ENCODE data around the gene PDPK1. TPM values are rescaled to one million over a fixed set of nuclear protein-coding genes. Genes with fewer than 3 reads are reported as not detected.

Gene PDPK1
- 22.4 and 22.6 TPM in 2 replicates for total RNA-seq
- 28.1 TPM for polyA plus RNA-seq (2012)

DNA sequence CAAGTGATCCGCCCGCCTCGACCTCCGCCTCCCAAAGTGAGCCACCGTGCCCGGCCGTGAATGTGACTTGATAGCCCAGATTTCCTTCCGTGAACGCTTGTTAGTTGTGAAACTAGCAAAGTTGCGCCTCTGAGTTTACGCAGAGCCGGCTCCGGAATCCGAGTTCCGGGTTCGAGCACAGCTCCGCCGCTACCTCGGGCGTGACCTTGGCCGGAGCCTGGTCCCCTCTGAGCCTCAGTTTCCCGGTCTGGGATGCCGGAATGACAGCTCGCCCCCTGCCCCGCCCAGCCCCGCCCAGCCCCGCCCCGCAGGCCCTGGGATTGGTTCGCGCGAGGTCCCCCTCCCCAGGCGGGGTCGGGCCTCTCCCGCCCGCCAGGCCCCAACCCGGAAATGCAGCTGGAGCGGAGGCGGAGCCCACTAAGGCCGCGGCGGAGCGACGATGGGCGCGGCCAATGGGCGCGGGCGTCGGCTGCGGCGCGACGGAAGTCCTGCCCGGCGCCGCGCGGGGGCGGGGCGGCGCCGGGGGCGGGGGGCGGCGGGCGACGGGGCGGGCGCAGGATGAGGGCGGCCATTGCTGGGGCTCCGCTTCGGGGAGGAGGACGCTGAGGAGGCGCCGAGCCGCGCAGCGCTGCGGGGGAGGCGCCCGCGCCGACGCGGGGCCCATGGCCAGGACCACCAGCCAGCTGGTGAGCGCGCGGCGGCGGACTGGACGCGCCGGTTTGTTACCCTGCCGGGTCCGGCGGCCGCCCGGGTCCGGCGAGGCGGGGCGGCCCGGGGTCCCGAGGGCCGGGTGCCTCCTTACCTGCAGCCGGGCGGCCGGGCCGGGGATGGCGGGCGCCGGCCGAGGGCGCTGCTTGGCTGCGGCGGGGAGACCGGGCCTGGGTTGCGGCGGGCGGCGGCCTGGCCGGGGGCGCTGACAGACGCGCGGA lies at the start of gene PDPK1:
TSS of gene PDPK1 (plus strand) at position 571 of the 929 bp plus-strand sequence. CDS start at position 663, 92 bp downstream.
- DNase-seq (ENCODE audit: low read depth) = peak; percentile 95

DNA sequence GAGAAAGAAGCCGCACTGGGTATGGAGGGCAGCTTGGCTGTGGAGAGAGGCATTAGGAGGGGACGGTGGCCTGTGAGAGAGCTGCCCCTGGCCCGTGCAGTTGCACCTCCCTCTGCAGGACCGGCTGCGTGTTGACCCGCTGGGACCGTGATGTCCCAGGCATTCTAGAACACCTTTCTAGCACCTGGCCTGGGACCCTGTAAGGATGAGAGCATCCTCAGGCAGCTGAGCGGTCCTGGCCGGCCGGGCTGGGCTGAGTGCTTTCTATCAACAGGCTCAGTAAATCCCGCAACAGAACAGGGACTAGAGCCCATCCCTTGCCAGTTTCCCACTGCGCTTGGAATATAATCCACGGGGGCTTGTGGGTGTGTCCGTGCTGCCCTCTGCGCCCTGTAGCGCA lies 48.2 kb upstream of the PDPK1 start:
- DNase-seq (ENCODE audit: low read depth) = no peak

DNA sequence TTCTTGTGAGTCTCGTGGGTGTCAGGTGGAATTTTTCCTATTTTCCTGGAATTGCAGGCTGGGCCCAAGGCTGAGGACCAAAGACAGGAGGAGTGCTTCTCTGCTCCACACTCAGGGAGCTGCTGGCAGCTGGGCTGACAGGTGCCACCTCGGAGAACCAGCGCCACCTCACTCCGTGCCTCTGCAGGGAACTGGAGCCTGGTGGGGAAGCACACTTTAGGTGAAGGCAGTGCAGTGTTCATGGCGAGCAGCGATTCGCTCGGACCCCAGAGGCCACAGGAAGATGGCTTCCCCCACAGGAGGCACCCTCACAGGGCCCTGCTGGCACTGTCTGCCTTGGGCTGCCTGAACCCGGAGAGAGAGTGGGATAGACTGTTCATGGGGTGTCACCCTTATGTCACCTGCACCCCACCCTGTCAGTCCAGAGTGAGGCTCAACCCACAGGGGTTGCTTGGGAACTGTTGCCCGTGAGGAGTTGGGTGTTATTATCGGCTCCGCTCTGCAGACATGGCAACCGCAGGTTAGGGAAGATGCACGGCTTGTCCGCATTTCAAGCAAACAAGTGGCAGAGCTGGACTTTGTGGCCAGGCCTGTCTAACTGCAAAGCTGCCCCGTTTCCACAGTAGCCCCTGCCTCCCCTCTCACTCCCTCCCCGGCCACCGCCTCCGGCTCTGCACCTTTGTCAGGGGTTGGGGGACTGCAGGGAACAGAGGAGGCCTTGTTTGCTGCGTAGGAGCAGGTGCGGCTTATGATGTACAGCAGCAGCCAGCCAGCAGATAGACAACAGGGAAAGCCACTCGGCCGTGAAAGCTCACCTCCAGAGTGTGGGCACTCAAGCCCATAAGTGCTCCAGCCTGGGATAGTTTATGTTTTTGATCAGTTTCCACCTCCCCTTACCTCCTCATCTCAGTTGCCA lies 47.4 kb upstream of the PDPK1 start:
- DNase-seq (ENCODE audit: low read depth) = no peak

DNA sequence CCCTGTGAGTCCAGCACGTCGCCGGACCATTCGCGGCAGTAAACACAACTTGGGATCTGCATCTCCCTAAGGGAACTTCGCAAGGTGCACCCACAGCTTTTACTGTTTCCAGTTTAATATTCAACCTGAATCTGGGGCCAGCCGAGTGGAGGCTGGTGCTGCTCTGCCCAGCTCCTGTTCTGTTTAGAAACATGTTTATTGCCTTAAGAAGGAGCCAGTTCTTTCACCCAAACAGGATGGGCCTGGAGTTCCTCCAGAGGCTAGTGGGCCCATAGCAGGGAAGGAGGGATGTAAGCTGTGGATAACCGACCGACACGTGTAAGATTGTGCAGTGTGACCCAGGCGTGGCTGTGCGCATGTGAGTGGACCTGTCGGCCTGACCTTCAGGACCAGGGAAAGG lies 45.5 kb upstream of the PDPK1 start:
- no peak for DNase-seq (ENCODE audit: low read depth)

DNA sequence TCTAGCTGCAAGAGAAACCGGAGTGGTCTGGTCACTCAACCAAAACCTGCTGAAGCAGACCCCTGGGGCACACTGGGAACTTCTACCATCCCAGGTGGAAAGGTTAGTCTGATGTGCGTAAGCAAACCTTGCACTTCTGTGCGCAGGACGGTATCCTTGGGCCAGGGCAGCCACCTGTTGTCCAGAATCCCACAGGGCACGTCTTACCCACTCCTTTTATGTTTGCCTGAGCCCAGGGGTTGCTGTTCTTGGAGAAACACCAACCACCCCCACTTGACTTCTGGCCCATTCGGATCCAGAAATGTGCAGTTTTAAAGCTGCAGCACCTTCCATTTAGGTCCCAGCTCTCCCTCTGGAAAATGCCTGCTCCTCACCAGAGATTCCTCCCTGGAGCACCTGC lies 44.2 kb upstream of the PDPK1 start:
- no peak for DNase-seq (ENCODE audit: low read depth)

DNA sequence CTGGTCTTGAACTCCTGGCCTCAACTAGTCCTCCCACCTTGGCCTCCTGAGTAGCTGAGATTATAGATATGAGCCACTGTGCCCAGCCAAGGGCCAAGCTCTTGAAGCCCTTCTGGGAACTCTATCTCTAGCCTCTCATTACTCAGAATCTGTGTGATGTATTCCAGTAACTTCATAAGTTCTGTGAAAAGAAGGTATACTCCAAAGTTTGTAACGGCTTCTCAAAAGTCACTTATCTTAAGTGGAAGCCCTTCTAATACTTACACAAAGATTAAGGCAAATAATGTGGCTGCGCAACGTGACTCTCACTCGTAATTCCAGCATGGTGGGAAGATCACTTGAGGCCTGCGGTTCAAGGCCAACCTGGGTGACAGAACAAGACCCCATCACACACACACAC lies 43.2 kb upstream of the PDPK1 start:
- no peak for DNase-seq (ENCODE audit: low read depth)

DNA sequence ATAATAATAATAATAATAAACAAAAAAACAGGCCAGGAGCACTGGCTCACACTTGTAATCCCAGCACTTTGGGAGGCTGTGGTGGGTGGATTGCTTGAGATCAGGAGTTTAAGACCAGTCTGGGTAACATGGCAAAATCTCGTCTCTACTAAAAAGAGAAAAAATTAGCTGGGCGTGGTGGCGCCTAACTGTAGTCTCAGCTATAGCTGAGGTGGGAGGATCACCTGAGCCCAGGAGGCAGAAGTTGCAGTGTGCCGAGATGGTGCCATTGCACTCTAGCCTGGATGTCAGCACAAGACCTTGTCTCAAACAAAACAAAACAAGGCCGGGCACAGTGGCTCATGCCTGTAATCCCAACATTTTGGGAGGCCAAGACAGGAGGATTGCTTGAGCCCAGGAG lies 42.8 kb upstream of the PDPK1 start:
- no peak for DNase-seq (ENCODE audit: low read depth)

DNA sequence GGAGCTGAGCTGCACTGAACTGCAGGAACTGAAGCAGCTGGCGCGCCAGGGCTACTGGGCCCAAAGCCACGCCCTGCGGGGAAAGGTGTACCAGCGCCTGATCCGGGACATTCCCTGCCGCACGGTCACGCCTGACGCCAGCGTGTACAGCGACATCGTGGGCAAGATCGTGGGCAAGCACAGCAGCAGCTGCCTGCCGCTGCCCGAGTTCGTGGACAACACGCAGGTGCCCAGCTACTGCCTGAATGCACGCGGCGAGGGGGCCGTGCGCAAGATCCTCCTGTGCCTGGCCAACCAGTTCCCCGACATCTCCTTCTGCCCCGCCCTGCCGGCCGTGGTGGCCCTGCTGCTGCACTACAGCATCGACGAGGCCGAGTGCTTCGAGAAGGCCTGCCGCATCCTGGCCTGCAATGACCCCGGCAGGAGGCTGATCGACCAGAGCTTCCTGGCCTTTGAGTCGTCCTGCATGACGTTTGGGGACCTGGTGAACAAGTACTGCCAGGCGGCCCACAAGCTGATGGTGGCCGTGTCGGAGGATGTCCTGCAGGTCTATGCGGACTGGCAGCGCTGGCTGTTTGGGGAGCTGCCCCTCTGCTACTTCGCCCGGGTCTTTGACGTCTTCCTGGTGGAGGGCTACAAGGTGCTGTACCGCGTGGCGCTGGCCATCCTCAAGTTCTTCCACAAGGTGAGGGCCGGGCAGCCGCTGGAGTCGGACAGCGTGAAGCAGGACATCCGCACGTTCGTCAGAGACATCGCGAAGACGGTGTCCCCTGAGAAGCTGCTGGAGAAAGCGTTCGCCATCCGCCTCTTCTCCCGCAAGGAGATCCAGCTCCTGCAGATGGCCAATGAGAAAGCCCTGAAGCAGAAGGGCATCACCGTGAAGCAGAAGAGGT lies 41.4 kb upstream of the PDPK1 start:
- DNase-seq (ENCODE audit: low read depth) = no peak

DNA sequence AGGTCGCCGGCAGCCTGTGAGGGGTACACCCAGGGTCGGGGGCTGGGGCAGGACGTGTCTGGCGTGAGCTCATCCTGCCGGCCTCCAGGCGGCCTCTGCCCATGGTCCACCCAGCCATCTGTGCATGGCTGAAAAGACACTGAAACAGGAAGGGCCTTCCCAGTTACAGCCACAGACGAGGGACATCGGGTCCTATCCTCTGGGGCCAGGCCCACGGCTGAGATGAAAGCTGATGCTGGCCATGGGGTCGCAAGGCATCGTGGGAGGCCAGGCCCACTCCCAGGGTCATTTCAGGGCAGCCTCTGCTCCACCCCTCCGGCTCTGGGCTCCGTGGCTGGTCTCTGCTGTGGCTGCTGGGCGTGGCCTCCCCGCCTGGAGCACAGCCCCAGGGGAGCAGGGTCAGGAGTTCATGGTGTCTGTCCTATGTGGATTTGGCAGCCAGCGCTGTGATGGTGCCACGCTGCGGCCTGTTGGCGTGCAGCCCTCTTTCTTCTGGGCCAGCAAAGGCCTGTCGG lies 40.6 kb upstream of the PDPK1 start:
- DNase-seq (ENCODE audit: low read depth) = peak; percentile 86

DNA sequence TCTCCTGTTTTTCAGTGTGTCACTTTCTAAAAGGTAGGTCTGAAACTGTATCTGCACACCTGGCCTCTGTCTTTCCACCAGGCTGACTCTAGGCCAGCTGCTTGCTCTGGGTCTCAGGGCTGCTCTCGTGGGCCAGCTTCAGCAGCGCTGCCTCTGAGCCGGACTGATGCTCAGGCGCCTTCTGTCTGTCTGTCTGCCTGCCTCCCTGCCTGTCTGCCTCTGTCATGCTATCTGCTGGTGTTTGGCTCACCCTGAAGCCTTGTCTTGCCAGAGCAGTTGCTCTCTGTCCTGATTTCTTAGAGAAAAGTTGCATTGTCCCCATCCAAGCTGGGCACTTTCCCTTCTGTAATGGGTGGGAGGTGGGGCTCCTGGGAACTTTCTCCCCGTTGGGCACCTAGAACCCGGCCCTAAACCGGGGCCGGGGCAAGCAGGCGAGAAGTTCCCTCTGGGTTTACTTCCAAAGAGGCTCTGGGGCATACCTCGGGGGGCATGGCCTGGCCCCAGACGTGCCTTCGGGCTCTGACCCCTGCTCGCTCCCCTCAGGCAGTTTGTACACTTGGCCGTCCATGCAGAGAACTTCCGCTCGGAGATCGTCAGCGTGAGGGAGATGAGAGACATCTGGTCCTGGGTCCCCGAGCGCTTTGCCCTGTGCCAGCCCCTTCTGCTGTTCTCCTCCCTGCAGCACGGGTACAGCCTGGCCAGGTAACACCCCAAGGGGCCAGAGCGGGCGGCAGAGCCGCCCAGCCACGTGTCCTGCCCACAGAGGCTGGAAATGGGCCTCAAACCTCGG lies 39.9 kb upstream of the PDPK1 start:
- no peak for DNase-seq (ENCODE audit: low read depth)

DNA sequence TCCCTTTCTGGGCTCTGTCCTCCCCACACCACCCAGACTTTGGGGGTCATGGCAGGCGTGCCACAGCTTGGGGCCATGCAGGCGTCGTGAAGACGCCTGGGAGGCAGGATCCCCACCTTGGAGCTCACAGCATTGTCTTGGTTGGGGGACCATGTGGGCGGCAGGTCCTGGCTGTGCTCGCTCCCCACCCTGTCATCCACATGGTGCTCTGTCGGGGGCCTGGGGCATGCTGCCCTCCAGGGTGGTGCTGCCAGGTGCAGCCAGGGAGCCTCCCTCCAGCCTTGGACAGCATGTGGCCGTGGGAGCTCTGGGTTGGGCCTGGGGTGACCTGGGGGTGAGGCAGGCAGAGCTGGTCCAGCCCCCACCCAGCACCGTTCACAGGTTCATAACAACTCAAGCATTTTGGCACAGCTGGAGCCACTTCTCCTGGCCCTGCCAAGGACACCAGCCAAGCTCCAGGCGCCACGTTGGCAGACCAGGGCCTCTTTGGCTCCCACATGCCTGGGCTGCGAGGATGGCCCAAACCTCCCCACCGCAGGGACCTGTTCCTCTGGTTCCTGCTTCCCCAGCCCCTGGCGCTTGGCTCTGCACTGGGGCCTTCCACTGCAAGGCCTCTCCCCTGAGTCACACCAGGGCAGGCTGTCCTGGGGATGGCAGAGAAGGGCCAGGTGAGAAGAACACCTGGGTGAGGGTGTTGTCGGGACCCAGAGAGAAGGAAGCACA lies 39.1 kb upstream of the PDPK1 start:
- DNase-seq (ENCODE audit: low read depth) = no peak

DNA sequence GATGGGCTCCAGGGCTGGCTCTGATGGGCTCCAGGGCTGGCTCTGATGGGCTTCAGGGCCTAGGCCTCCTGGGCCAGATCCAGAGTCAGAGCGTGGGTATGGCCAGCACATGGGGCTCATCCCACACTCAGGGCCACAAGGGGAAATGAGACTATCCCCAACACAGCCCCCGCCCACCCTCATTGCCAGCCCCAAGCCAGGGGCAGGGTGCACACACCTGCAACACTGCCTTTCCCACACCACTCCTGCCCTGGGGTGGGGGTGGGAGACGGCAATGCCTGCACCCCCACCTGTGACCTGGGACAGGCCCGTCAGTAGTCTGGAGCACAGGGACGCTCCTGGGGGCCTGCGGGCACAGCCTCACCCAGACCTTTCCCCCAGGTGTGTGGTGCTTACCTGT lies 38.4 kb upstream of the PDPK1 start:
- DNase-seq (ENCODE audit: low read depth) = no peak

DNA sequence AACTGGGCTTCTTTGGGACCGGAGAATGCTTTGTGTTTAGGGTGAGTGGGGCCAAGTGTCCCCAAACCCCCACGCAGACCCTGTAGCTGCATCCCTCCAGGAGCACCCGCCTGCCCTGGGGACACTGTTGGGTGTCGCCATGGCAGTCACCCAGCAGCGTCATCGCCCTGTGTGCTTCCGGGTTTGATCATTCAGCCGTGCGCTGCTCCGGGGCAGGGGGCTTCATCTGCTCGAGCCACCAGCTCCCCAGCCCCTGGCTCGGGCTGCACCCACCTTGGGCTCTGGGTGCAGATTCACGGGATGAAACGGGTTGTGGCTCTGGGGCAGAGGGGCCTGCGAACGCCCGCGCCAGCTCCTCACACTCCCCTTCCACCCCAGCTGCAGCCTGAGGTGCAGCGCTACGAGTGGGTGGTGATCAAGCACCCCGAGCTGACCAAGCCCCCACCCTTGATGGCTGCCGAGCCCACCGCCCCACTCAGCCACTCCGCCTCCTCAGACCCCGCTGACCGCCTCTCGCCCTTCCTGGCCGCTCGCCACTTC lies 37.9 kb upstream of the PDPK1 start:
- DNase-seq (ENCODE audit: low read depth) = no peak

DNA sequence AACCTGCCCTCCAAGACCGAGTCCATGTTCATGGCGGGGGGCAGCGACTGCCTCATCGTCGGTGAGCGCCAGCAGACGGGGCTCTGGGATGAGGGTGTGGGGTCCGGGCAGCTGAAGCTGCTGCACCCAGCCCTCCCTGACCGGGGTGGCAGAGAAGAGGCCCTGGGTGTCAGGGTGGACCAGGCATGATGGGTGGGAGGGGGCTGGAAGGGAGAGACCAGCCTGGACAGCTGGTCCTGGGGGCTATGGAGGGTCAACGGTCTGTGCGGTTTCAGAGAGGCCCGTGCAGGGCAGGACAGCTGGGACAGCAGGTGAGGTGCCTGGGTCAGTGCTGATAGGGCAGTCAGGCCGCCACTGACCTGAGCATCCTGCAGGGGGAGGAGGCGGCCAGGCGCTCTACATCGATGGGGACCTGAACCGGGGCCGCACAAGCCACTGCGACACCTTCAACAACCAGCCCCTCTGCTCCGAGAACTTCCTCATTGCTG lies 37.3 kb upstream of the PDPK1 start:
- no peak for DNase-seq (ENCODE audit: low read depth)

DNA sequence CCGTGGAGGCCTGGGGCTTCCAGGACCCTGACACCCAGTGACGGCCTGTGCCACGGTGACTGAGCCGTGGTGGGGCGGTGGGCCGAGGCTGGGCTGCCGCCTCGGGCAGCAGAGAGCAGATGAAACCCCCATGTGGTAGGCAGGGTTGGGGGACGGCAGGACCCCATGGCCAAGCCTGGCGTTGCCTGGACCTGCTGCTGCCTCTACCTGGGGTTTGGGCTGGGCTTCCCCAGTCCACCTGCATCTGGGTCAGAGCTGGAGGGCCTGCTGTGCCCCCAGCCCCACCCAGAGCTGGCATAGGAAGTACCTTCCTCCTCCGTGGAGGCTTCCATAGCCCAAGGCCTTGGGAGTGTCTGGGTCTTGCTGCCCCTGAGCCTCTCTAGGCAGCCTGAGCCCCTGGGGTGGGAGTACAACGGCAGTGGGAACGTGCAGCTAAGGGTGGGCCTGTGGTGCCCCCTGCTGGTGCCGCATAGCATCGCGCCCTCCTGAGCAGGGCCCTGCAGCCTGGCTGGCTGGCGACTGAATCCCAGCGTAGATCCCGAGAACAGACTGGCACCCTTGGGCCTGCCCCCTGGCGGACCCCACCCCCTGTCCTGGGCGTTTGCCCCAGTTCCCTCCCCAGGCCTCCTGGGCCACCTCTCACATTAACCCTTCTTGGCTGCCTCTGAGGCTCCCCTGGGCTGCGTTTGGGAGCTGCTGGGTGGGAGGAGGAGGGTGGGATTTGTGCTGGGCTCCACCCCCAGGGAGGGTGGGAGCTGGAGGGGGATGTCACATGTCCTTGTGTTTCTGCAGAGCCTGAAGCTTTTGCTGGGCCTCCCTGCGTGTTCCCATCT lies 36.7 kb upstream of the PDPK1 start:
- peak; percentile 69 for DNase-seq (ENCODE audit: low read depth)

DNA sequence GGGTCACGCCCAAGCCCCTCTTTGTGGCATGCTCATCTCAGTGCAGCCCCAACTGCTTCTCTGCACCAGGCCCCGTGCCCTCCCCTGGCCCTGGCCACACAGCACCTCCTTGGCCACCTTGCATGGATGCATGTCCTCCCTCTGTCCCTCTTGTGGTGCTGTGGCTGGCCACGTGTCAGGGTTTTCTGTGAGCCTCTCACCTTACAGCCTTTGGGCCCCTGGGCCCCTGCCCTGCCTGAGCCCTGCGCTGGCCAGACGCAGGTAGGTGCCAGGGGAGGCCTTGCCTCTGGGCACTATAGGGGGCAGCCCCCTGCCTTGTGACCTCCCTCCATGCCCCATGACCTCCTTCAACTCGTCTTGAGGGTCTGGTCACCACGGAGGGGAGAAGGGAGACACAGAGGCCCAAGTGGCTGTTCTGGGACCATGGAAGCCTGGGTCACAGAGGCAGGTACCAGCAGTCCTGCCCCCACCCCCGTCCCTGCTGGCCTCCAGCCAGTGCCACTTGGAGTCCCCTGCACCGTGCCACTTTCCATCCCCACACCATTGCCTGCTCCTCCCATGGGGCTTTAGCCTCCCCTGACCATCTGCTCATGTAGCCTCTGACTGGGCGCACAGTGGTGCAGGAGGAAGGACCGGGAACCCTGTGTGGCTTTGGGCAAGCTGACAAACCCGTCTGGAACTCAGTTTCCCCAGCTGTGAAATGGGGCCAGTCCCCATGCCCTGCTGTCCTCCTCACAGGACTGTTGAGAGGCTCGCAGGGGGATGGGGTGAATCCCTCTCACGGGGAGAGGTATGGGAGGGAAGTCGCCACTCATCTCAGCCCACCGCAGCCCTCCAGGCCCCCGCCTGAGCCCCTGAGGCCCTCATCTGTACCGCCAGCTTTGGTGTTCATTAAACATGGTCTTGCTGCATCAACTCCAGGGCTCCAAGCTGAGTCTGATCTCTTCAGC lies 35.6 kb upstream of the PDPK1 start:
- no peak for DNase-seq (ENCODE audit: low read depth)

DNA sequence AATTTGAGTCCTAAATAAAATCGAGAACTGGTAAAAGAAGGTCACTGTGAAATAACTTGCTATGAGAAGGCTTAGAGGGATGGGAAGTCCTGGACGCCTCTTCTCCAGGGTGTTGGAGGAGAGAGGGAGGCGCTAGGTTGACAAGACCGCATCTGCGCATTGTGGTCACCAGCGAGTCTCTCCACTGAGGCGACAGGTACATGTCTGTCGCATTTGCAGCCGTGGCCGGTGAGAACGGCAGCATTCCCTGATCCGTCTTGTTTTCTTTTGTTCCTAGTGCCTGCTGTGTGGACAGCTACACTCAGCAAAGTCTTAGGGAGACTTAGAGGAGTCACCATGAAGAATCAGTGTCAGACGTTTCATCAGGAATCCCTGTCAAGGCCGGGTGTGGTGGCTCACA lies 32.1 kb upstream of the PDPK1 start:
- no peak for DNase-seq (ENCODE audit: low read depth)
